C4-2B (cell line): ENCODE measurements around the gene GAS2.

ENCODE experiments used
- ZFX ChIP-seq: fragments of 450-650 bp; IDR thresholded peaks from 2 replicates; pipeline ENCODE4 v1.6.1; 2017
- TF ChIP-seq, protein P1 (sequence below): fragments of 450-650 bp; conservative IDR thresholded peaks from 2 replicates; pipeline ENCODE4 v1.5.1; 2017; ENCODE audit warnings: mild to moderate bottlenecking

DNA sequence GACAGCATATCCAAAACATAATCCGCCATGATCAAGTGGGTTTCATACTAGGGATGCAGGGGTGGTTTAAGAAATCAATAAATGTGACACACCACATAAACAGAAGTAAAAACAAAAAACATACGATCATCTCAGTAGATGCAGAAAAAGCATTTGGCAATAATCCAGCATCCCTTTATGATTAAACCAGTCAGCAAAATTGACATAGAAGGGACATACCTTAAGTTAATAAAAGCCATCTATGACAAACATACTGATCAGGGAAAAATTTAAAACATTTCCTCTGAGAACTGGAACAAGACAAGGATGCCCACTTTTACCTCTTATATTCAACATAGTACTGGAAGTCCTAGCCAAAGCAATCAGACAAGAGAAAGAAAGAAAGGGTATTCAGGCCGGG, 49.6 kb downstream of the GAS2 start:
- TF ChIP-seq, protein P1, sequence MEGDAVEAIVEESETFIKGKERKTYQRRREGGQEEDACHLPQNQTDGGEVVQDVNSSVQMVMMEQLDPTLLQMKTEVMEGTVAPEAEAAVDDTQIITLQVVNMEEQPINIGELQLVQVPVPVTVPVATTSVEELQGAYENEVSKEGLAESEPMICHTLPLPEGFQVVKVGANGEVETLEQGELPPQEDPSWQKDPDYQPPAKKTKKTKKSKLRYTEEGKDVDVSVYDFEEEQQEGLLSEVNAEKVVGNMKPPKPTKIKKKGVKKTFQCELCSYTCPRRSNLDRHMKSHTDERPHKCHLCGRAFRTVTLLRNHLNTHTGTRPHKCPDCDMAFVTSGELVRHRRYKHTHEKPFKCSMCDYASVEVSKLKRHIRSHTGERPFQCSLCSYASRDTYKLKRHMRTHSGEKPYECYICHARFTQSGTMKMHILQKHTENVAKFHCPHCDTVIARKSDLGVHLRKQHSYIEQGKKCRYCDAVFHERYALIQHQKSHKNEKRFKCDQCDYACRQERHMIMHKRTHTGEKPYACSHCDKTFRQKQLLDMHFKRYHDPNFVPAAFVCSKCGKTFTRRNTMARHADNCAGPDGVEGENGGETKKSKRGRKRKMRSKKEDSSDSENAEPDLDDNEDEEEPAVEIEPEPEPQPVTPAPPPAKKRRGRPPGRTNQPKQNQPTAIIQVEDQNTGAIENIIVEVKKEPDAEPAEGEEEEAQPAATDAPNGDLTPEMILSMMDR, result no peak
- TF ChIP-seq ZFX, result no peak
